ENCODE results near the gene EID1.

Gene EID1

DNA sequence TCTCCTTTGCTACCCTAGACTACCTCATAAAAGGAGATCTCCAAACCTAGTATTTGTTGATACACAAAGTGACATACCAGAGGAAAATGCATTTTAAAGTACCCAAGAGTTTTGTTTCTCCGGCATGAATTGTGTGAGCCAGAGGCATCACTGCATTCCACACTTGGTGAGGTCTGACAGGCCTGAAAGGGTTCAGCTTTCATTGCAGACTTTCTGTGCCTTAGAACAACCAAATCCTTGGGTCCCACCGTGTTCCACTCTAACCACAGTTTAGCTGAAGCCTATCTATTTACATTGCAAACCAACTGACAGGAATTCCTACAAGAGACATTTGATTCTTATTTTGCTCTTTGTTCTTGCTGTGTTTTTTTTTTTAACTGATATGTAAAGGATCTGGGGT is 21.0 kb upstream of the EID1 start:
- Mint-ChIP-seq H3K27me3 (peaks cover 8% of the 10 kb centered on the region), H3K36me3 (ENCODE audit: insufficient read depth) (no peaks in the 10 kb centered on the region), H3K4me1 (no peaks in the 10 kb centered on the region), H3K4me3 (no peak overlapping the region), H3K27ac (ENCODE audit: low read depth) (no peak overlapping the region), H3K9me3 (no peaks in the 10 kb centered on the region)
- no peak for ATAC-seq (replicated peaks; ENCODE audit: extremely low read depth, poor library complexity, severe bottlenecking)
- DNase-seq (ENCODE audit: low spot score in 2 of 2) = no peak

GRCh38 chr15:48858401-48858800 is 19.5 kb upstream of the EID1 start:
- Mint-ChIP-seq H3K27ac (ENCODE audit: low read depth) (no peak overlapping the region), H3K4me3 (no peak overlapping the region), H3K27me3 (peaks cover 8% of the 10 kb centered on the region), H3K4me1 (no peaks in the 10 kb centered on the region), H3K9me3 (no peaks in the 10 kb centered on the region), H3K36me3 (ENCODE audit: insufficient read depth) (no peaks in the 10 kb centered on the region)
- ATAC-seq (replicated peaks; ENCODE audit: extremely low read depth, poor library complexity, severe bottlenecking) = no peak
- no peak for DNase-seq (ENCODE audit: low spot score in 2 of 2)

- DNase-seq (ENCODE audit: low spot score in 2 of 2) (no peak), ATAC-seq (replicated peaks; ENCODE audit: extremely low read depth, poor library complexity, severe bottlenecking) (no peak)
- Mint-ChIP-seq H3K27me3 (peaks cover 8% of the 10 kb centered on the region), H3K9me3 (no peaks in the 10 kb centered on the region), H3K4me3 (no peak overlapping the region), H3K4me1 (no peaks in the 10 kb centered on the region), H3K36me3 (ENCODE audit: insufficient read depth) (no peaks in the 10 kb centered on the region), H3K27ac (ENCODE audit: low read depth) (no peak overlapping the region)
Observed at GRCh38 chr15:48859426-48859825, 18.5 kb upstream of the EID1 start.

- peak in 1 of 2 donors; percentile 22 for DNase-seq (ENCODE audit: low spot score in 2 of 2)
- H3K4me1 Mint-ChIP-seq = no peaks in the 10 kb centered on the region
- peak; percentile 56 for ATAC-seq (replicated peaks; ENCODE audit: extremely low read depth, poor library complexity, severe bottlenecking)
- H3K9me3 Mint-ChIP-seq = no peaks in the 10 kb centered on the region
- no peak overlapping the region for H3K27ac Mint-ChIP-seq (ENCODE audit: low read depth)
- H3K27me3 Mint-ChIP-seq = peaks cover 20% of the 10 kb centered on the region
- H3K4me3 Mint-ChIP-seq = no peak overlapping the region
- H3K36me3 Mint-ChIP-seq (ENCODE audit: insufficient read depth) = no peaks in the 10 kb centered on the region
Observed at GRCh38 chr15:48861813-48862431, 16.0 kb upstream of the EID1 start.

GRCh38 chr15:48862705-48863104 is 15.2 kb upstream of the EID1 start:
- H3K9me3 Mint-ChIP-seq = no peaks in the 10 kb centered on the region
- ATAC-seq (replicated peaks; ENCODE audit: extremely low read depth, poor library complexity, severe bottlenecking) (no peak), DNase-seq (ENCODE audit: low spot score in 2 of 2) (no peak)
- H3K4me3 Mint-ChIP-seq = no peak overlapping the region
- H3K36me3 Mint-ChIP-seq (ENCODE audit: insufficient read depth) = no peaks in the 10 kb centered on the region
- H3K4me1 Mint-ChIP-seq = no peaks in the 10 kb centered on the region
- H3K27me3 Mint-ChIP-seq = peaks cover 27% of the 10 kb centered on the region
- no peak overlapping the region for H3K27ac Mint-ChIP-seq (ENCODE audit: low read depth)

- no peaks in the 10 kb centered on the region for H3K9me3 Mint-ChIP-seq
- H3K27ac Mint-ChIP-seq (ENCODE audit: low read depth) = no peak overlapping the region
- H3K4me1 Mint-ChIP-seq = no peaks in the 10 kb centered on the region
- ATAC-seq (replicated peaks; ENCODE audit: extremely low read depth, poor library complexity, severe bottlenecking) = no peak
- H3K27me3 Mint-ChIP-seq = peaks cover 28% of the 10 kb centered on the region
- DNase-seq (ENCODE audit: low spot score in 2 of 2) = no peak
- H3K36me3 Mint-ChIP-seq (ENCODE audit: insufficient read depth) = no peaks in the 10 kb centered on the region
- no peak overlapping the region for H3K4me3 Mint-ChIP-seq
Observed at GRCh38 chr15:48865370-48866079, 12.4 kb upstream of the EID1 start.

GRCh38 chr15:48866141-48866563 is 11.8 kb upstream of the EID1 start:
- Mint-ChIP-seq H3K27ac (ENCODE audit: low read depth) (no peak overlapping the region), H3K4me3 (no peak overlapping the region), H3K27me3 (peaks cover 34% of the 10 kb centered on the region), H3K36me3 (ENCODE audit: insufficient read depth) (no peaks in the 10 kb centered on the region), H3K9me3 (no peaks in the 10 kb centered on the region), H3K4me1 (no peaks in the 10 kb centered on the region)
- DNase-seq (ENCODE audit: low spot score in 2 of 2) (no peak), ATAC-seq (replicated peaks; ENCODE audit: extremely low read depth, poor library complexity, severe bottlenecking) (no peak)

DNA sequence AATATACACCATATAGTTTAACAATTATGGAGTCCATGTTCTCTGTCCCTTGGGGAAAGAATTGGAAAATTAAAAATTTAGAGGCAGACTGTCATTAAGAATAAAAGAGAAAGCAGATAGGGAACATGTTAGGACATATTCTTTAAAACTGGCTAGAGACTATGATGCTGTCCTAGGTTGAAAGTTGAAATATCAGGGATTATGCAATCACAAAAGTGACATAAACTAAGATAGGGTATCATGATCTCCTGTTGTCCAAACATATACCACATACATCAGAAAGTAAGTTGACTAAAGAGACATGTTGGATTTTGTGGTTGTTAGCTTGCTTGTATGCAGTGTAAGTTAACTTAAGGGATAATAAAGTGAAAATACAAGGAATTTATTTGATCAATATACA is 9.9 kb upstream of the EID1 start:
- no peaks in the 10 kb centered on the region for H3K4me1 Mint-ChIP-seq
- peaks cover 48% of the 10 kb centered on the region for H3K27me3 Mint-ChIP-seq
- H3K4me3 Mint-ChIP-seq = no peak overlapping the region
- no peak for ATAC-seq (replicated peaks; ENCODE audit: extremely low read depth, poor library complexity, severe bottlenecking)
- H3K36me3 Mint-ChIP-seq (ENCODE audit: insufficient read depth) = no peaks in the 10 kb centered on the region
- H3K9me3 Mint-ChIP-seq = no peaks in the 10 kb centered on the region
- H3K27ac Mint-ChIP-seq (ENCODE audit: low read depth) = no peak overlapping the region
- no peak for DNase-seq (ENCODE audit: low spot score in 2 of 2)

DNA sequence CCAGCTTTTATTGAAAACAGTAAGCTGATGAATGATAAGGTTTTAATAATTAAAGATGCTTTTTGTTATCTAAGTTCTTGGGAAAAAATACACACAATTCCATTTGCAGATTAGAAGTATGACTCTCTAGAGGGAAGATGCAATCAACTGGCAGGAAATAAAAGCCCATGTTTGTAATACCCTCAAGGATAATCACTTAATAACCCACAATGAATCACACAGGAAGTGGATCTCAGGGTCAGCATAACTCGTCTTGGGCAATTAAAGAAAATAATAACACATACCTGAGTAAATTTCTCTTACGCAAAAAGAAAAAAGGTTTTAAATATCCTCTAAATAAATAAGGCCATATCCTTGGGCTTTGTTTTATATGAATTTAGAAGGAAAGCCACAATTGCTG is 9.4 kb upstream of the EID1 start:
- H3K4me1 Mint-ChIP-seq = no peaks in the 10 kb centered on the region
- H3K36me3 Mint-ChIP-seq (ENCODE audit: insufficient read depth) = no peaks in the 10 kb centered on the region
- no peak overlapping the region for H3K27ac Mint-ChIP-seq (ENCODE audit: low read depth)
- ATAC-seq (replicated peaks; ENCODE audit: extremely low read depth, poor library complexity, severe bottlenecking) = no peak
- DNase-seq (ENCODE audit: low spot score in 2 of 2) = no peak
- no peaks in the 10 kb centered on the region for H3K9me3 Mint-ChIP-seq
- peaks cover 54% of the 10 kb centered on the region for H3K27me3 Mint-ChIP-seq
- no peak overlapping the region for H3K4me3 Mint-ChIP-seq

DNA sequence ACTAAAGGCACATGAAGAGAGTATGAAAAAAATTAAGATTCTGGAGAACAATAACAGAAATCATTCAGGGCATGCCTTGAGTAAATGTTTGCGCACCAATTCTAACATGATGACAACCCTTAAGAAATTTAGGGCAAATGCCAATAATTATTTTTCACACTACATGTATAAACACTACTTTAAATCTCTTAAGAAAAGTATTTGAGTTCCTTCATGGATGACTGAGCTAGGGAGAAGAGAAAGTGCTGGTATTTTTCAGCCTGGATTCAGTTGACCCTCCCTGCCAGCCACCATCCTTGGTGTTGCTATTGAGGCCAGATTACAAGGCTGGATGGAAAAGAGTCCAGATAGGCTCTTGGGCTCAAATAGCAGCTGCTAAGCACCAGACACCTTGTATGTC is 8.0 kb upstream of the EID1 start:
- no peak overlapping the region for H3K27ac Mint-ChIP-seq (ENCODE audit: low read depth)
- ATAC-seq (replicated peaks; ENCODE audit: extremely low read depth, poor library complexity, severe bottlenecking) (no peak), DNase-seq (ENCODE audit: low spot score in 2 of 2) (no peak)
- no peak overlapping the region for H3K4me3 Mint-ChIP-seq
- no peaks in the 10 kb centered on the region for H3K4me1 Mint-ChIP-seq
- no peaks in the 10 kb centered on the region for H3K9me3 Mint-ChIP-seq
- peaks cover 67% of the 10 kb centered on the region for H3K27me3 Mint-ChIP-seq
- no peaks in the 10 kb centered on the region for H3K36me3 Mint-ChIP-seq (ENCODE audit: insufficient read depth)

- Mint-ChIP-seq H3K27ac (ENCODE audit: low read depth) (no peak overlapping the region), H3K36me3 (ENCODE audit: insufficient read depth) (no peaks in the 10 kb centered on the region), H3K4me1 (no peaks in the 10 kb centered on the region), H3K9me3 (no peaks in the 10 kb centered on the region), H3K4me3 (no peak overlapping the region), H3K27me3 (peaks cover 59% of the 10 kb centered on the region)
- DNase-seq (ENCODE audit: low spot score in 2 of 2) = no peak
- ATAC-seq (replicated peaks; ENCODE audit: extremely low read depth, poor library complexity, severe bottlenecking) = no peak
Observed at GRCh38 chr15:48871542-48871941, 6.4 kb upstream of the EID1 start.

- H3K4me1 Mint-ChIP-seq = peaks cover 3% of the 10 kb centered on the region
- DNase-seq (ENCODE audit: low spot score in 2 of 2) = no peak
- H3K36me3 Mint-ChIP-seq (ENCODE audit: insufficient read depth) = peaks cover under 1% of the 10 kb centered on the region
- no peak overlapping the region for H3K4me3 Mint-ChIP-seq
- no peak overlapping the region for H3K27ac Mint-ChIP-seq (ENCODE audit: low read depth)
- H3K27me3 Mint-ChIP-seq = peaks cover 50% of the 10 kb centered on the region
- H3K9me3 Mint-ChIP-seq = no peaks in the 10 kb centered on the region
- no peak for ATAC-seq (replicated peaks; ENCODE audit: extremely low read depth, poor library complexity, severe bottlenecking)
Observed at GRCh38 chr15:48872632-48873031, 5.3 kb upstream of the EID1 start.

DNA sequence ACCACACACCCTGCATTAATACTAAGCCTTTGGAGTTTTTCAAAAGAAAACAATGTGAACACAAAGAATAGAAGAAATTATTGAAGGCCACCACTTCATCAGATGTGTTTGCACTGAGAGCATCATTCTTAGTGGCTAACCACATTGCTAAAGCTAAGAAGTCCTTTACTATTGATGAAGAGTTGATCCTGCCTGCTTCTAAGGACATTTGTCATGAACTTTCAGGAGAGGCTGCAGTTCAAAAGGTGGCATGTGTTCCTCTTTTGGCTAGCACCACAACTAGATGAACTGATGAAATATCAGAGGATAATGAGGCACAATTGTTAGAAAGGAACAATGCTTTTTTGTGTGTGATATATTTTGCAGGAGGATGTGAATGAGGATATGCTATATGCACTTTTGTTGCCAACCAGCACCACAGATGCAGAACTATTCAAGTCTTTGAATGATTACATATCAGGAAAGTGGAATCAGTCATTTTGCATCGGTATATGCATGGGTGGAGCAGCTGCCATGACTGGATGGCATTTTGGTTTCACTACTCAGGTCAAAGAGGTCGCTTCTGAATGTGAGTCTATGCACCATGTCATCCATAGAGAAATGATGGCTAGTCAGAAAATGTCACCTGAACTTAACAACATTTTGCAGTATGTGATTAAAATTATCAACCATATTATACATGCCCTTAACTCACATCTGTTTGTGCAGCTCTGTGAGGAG is 2.5 kb upstream of the EID1 start:
- peaks cover 41% of the 10 kb centered on the region for H3K27me3 Mint-ChIP-seq
- no peak for ATAC-seq (replicated peaks; ENCODE audit: extremely low read depth, poor library complexity, severe bottlenecking)
- no peak for DNase-seq (ENCODE audit: low spot score in 2 of 2)
- no peak overlapping the region for H3K27ac Mint-ChIP-seq (ENCODE audit: low read depth)
- peaks cover 24% of the 10 kb centered on the region for H3K4me1 Mint-ChIP-seq
- H3K4me3 Mint-ChIP-seq = no peak overlapping the region
- H3K36me3 Mint-ChIP-seq (ENCODE audit: insufficient read depth) = peaks cover 11% of the 10 kb centered on the region
- no peaks in the 10 kb centered on the region for H3K9me3 Mint-ChIP-seq

Measured in central memory CD8-positive, alpha-beta T cell (primary cell).